GM21367 (cell line): ENCODE results near the gene TMSB10.
"Not testable (repeated sequence)": the region's sequence is repeated elsewhere in the genome, so short reads cannot be mapped to it uniquely, and the experiment has no call there.

ENCODE experiments used
- ATAC-seq: cut with Tn5 transposase; IDR thresholded peaks from one replicate; pipeline ENCODE4 v1.9.1; 2021; ENCODE audit not compliant: unreplicated experiment

Gene TMSB10

DNA sequence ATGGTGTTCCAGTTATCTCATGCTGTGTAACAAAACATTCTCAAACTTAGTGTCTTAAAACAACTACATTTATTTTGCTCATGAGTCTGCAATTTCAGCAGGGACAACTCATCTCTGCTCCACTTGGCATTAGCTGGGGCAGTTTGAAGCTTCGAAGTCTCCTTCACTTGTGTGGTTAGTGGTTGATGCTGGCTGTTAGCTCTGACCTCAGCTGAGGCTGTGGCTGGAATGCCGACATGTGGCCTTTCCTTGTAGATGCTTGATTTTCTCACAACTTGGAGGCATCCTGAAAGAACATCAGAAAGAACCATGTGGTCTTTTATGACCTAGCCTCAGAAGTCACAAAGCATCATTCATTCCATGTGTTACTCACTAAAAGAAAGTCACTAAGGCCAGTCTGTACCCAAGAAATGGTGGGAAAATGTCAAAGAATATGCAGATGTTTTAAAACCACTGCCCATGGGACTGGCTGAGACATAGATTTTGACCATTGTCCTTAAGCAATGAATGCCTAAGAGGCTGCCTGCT lies 3.8 kb upstream of the TMSB10 start:
- ATAC-seq: no peak

GRCh38 chr2:84902526-84902925 lies 2.9 kb upstream of the TMSB10 start:
- ATAC-seq: no peak

- no peak for ATAC-seq
These were observed 1.3 kb upstream of the TMSB10 start for GRCh38 chr2:84904151-84904550.

DNA sequence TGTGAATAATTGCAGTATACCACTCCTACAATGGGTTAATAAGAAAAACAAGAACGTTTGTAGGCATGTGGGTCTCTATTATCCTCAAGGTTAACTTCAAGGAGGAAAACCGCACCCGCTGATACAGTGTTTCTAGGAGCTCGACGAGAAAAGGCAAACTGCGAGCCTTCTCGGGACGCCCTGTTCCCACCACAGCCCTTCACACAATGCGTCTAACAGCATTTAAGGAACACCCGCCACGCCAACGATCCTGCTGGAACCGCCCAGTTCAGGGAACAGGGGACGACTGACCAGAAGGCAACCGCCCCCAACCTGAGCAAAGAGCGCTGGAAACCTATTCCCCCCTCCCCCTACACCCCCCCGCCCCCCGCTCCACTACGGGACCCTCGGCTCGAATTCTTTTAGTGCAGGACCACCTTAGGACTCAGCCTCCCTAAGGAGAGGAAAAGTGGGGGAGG lies 710 bp upstream of the TMSB10 start:
- no peak for ATAC-seq

- ATAC-seq: peak; percentile 19
These were observed 848 bp downstream of the TMSB10 start for GRCh38 chr2:84906108-84906899.

- no peak for ATAC-seq
These were observed 1.7 kb downstream of the TMSB10 start for GRCh38 chr2:84906900-84907714.

DNA sequence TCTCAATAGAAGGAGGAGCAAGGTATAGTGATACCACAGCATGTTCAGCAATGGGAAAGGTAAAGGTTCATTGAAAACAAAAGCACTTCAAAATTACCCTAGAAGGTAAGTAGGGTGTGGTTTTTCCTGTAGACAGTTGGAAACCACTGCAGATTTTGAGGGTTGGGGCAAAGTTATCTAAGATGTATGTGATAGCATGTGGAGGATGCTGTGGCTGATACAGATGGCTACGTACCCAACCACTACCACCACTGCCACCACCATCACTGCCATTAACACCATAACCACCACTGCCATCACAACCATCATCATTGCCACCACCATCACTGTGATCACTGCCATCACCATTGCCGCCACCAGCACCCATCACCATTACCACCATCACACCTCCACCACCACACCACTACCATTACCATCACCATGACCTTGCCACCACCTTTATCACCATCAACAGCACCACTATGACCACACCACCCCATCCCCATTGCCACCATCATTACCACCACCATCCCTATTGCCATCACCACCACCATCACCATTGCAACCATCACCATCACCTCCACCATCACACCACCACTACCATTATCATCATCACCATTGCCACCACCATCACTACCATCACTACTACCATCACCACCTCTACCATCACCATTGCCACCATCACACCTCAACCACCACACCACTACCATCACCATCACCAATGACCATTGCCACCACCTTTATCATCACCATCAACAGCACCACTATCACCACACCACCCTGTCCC lies 3.7 kb downstream of the TMSB10 start:
- no peak for ATAC-seq

DNA sequence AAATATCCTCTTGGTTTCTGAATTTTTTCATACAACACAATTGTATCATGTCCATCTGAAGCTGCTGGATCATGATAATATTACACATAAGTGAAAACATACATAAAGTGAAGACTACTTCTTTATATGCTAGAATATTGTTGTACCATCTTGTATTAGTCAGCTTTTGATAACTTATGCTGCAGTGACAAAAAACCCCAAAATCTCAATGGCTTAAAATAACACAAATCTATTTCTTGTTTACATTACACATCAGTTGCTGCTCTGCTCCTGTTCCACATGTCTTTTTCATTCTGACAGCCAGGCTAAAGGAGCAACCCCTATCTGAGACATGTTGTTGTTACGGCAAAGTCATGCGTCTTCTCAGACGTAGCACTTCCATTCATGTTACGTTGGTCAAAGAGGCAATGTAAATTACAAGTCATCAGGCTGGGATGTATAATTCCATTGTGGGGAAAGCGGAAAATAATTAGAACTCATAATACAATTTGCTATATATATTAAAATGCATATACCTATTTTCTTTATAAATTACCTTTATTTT lies 5.8 kb downstream of the TMSB10 start:
- no peak for ATAC-seq

DNA sequence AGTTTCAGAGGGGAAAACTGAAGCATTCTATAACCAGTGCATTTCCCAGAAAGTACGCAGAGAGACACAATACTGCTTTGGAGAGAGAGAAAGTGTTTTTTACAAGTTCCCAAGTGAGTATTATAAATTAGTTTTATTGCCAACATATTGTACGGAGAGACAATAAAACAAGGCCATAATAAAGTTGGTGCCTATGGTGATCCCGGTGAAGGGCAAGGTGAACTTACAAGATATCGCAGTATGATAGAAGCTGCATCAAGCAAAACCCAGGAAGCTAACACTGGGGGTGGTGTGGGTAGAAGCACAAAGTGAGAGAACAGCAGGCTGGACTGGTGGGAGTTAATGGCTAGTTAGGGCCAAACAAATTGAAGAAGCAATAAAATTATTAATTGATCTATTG lies 7.5 kb downstream of the TMSB10 start:
- ATAC-seq: no peak

GRCh38 chr2:84914334-84914733 lies 8.9 kb downstream of the TMSB10 start:
- ATAC-seq: no peak

DNA sequence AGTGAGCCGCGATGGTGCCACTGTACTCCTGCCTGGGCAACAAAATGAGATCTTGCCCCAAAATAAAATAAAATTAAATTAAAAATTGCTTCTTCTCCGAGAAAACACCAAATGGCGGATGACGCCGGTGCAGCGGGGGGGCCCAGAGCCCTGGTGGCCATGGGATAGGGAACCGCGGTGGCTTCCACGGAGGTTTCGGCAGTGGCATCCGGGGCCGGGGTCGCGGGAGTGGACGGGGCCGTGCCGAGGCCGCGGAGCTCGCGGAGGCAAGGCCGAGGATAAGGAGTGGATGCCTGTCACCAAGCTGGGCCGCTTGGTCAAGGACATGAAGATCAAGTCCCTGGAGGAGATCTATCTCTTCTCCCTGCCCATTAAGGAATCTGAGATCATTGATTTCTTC lies 10.2 kb downstream of the TMSB10 start:
- not testable (repeated sequence) for ATAC-seq

DNA sequence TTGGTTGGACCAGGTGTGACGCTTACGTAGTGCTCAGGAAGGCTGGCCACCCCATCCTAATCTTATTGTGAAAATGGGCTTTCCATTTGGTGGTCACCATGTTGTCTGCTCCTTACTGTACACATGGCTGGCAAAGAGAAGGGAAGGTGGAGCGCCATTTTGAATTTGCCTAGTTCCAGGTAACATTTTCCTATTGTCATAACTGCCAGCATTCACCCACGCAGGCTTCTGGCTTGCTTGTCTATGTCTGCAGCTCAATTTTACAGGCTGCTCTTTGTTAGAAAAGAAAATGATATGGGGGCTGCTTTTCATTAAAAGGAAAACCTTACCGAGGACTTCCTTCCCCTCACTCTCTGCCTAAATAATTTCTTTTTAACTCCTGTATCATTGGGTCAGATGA lies 12.4 kb downstream of the TMSB10 start:
- ATAC-seq: not testable (repeated sequence)

GRCh38 chr2:84918430-84918829 lies 13.0 kb downstream of the TMSB10 start:
- no peak for ATAC-seq

DNA sequence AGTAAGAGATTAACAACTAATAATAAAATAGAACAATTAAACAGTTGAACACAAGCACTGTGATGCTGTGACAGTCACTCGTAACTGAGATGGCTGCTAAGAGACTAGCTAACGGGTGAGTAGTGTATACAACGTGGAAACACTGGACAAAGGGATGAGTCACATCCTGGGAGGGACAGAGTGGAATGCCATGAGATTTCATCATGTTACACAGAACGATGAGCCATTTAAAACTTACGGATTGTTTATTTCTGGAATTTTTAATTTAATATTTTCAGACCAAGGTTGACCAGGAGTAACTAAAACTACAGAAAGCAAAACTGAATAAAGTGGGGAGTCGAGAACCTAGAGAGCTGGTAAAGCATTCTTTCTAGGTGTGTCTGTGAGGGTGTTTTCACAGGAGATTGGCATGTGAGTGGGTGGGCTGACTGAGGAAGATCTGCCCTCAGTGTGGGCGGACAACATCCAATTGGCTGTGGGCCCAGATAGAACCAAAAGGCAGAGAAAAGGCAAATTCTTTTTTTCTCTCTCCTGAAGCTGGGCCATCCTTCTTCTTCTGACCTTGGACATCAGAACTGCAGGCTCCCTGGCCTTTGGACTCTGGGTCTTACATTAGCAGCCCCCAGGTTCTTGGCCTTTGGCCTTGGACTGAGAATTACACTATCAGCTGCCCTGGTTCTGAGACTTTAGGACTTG lies 14.6 kb downstream of the TMSB10 start:
- peak; percentile 37 for ATAC-seq

DNA sequence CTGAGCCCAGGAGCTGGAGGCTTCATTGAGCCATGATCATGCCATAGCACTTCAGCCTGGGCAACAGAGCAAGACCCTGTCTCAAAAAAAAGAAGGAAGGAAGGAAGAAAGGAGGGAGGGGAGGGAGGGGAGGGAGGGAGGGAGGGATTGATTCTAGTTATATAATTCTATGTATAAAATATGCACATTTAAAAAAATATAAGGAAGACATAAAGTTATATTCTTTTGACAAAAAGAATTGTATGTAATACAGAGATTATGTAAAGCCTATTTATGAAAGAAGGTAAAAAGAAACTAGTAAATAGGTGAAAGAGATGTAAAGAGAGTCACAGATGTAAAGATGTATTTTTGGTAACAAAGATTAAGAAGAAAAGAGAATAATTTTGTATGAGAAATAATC lies 17.6 kb downstream of the TMSB10 start:
- no peak for ATAC-seq

DNA sequence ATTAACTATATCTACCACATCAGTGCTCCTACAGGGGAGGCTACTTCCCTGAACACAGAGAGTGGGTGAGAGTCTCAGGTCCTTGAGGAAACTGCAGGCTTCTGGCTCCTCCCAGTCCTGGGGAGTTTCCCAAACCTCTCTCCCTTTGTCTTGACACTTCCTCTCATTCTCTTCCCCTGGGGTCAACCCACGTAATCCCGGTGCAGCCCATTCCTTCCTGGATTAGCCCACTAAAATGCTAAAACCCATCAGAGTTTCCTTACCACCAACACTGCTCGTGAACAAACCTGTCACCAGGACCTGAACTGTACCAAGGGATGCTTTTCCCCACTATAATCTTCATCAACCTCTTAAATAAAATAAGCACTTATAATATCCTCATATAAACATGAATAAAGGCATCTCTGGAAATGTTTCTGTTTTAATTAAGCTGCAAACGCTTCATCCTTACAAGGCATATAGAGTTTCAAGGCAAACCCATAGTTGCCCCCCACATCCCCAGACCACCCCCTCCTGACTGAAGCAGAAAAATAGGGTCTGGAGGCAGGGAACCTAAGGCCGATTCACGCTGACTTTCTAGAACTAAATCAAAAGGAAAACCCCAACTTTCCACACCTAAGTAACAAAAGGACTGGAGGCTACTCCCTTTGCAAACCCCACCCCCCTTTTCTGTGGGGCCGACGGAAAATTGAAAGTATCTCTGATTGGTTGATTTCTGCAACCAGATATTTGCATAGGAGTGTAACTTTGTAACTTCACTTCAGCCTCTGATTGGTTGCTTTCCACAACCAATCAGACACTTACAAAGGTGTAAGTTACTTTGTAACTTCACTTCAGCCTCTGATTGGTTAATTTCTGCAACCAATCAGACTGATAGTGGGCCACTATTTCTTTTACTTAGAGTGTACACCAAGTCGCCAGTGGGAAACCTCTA lies 19.0 kb downstream of the TMSB10 start:
- ATAC-seq: peak; percentile 26

DNA sequence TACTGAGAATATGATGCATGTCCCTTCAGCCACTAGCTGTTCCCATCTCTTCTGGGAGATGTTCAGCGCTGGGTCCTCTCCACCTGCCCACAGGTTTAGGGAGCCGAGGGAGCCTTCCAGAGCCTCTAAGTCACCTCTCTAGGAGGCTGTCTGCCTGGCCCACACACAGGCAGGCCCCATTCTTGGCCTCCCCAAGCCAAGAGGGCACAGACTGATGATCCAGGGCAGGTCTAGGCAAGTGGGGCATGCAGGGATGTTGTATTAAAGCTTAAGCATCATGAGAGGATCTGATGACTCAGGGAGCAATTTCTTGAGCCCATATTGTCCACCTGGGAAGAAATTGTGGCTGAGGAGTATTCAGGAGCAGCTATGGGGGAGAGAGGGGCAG lies 19.9 kb downstream of the TMSB10 start:
- ATAC-seq: peak; percentile 1

DNA sequence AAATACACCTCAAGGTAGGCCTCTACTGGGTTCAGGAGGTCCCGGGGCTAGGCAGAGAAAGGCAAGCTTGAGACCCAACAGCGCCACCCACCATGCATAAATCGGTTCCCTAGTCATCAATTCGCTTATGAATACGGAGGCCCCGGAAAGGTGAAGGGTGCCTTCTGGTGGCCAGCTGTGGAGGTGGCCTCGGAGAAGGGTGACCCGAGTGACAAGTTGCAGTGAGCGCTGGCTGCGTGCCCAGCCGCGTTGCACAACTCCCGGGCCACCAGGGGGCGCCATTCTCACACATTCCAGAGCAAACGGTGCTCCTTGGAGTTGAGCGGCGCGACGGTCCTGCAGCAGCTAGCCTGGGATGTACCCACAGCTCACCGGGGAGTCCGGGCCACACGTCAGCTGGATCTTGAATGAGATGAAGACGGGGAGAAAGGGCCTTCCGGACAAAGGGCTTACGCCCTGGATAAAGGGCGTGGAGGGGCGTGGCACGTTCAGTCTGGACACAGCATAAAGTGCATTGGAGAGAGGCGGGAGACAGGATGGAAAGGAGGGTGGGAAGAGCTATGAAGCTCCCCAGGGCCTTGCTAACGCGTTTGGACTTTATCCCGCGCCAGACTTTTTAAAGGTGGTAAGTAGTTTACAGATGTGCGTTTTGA lies 20.4 kb downstream of the TMSB10 start:
- ATAC-seq: peak; percentile 83

DNA sequence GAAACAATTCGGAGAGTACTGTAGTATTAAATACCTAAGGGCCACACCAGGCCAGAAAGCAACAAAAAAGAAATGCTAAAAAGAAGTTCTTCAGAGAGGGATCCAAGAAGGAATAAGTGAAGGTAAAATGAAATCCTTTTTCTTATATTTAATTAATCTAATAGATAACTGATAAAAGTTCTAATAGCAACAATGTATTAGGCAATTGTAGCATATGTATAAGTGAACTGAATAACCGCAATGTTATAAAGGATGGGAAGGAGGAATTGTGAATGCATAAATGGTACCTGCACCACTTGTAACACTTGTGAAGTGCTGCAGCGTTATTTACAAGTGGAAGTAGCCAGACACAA lies 21.8 kb downstream of the TMSB10 start:
- no peak for ATAC-seq
